HUES48 (cell line): ENCODE results near the gene LARP1B.

ENCODE experiments used
- H3K27ac ChIP-seq: one replicate; pipeline ENCODE4 v1.7.0; 2013; ENCODE audit warnings: low read depth, low read length, inconsistent platforms
- H3K27me3 ChIP-seq: 2 replicates; pipeline ENCODE4 v1.6.1; 2013; ENCODE audit warnings: mild to moderate bottlenecking, low read length; ENCODE audit not compliant: control insufficient read depth, insufficient read depth
- H3K36me3 ChIP-seq: 2 replicates; pipeline ENCODE4 v1.6.1; 2013; ENCODE audit warnings: low read length; ENCODE audit not compliant: control insufficient read depth, insufficient read depth
- H3K4me1 ChIP-seq: 2 replicates; pipeline ENCODE4 v1.6.1; 2013; ENCODE audit warnings: mild to moderate bottlenecking, low read length; ENCODE audit not compliant: control insufficient read depth, insufficient read depth
- H3K4me3 ChIP-seq: 2 replicates; pipeline ENCODE4 v1.5.1; 2013; ENCODE audit warnings: mild to moderate bottlenecking, low read depth, low read length
- H3K9ac ChIP-seq: 2 replicates; pipeline ENCODE4 v1.6.1; 2013; ENCODE audit warnings: mild to moderate bottlenecking, low read depth, low read length, moderate library complexity
- H3K9me3 ChIP-seq: 2 replicates; pipeline ENCODE4 v1.6.1; 2013; ENCODE audit warnings: low read length; ENCODE audit not compliant: control insufficient read depth, insufficient read depth

LARP1B gene

DNA sequence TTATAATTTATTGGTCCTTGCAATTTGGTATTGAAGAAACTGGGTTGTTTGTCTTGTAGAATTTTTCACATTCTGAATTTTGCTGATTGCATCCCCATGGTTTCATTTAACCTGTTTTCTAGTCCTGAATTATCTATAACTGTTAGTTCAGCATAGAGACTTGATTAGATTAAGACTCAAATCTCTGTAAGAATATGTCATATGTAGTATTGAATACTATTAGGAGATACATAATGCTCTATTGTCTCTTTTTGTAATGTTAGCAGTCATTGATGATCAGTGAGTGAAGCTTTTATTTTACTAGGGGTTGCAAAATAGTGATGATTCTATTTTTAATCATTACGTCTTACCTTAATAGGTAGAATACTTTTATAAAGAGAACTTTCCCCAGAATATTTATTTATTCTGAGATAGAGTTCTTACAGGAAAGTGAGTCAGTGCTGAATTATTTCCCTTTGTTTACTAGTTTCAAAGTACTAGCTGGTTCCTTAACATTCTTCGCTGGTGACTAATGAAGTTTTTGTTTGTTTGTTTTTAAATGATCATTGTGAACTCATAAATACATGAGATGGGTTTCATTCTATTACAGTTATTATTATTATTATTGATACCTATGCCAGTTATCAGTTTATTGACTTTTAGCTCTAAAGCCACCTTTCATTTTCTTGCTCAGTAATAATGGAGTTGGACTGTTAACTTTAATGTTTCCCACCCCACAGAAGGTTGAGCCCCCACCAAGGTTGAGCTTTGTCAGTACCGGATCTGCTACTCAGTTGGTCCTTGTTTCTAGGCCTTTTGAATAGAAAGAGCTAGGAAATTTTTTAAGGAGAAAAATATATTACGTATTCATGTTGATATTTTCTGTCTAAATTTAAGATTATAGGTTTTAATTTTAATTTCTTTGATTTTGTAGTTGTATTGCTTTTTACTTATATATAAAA, 102.3 kb downstream of the LARP1B start:
- Histone ChIP-seq H3K4me3 (no peak overlapping the region), H3K4me1 (peaks cover 42% of the 10 kb centered on the region), H3K9me3 (no peaks in the 10 kb centered on the region), H3K36me3 (no peaks in the 10 kb centered on the region), H3K9ac (peak overlapping the region; percentile 47; the same call in 1 of the 2 replicates), H3K27me3 (no peaks in the 10 kb centered on the region), H3K27ac (peak overlapping the region; percentile 87)

DNA sequence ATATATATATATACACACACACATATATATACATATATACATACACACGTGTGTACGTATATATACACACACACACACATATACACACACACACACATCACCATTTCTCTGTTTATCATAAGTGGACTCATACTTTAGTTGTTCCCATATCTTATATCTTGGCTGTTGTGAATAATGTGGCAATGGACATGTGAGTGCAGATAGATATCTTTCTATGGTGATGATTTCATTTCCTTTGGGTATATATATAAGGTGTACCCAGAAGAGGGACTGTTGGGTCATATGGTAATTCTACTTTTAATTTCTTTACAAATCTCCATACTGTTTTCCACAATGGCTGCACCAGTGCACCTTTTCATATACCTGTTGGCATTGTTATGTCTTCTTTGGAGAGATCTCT, 105.9 kb downstream of the LARP1B start:
- Histone ChIP-seq H3K27me3 (no peaks in the 10 kb centered on the region), H3K36me3 (no peaks in the 10 kb centered on the region), H3K27ac (no peak overlapping the region), H3K4me3 (no peak overlapping the region), H3K4me1 (peaks cover 23% of the 10 kb centered on the region), H3K9ac (no peak overlapping the region), H3K9me3 (no peaks in the 10 kb centered on the region)

DNA sequence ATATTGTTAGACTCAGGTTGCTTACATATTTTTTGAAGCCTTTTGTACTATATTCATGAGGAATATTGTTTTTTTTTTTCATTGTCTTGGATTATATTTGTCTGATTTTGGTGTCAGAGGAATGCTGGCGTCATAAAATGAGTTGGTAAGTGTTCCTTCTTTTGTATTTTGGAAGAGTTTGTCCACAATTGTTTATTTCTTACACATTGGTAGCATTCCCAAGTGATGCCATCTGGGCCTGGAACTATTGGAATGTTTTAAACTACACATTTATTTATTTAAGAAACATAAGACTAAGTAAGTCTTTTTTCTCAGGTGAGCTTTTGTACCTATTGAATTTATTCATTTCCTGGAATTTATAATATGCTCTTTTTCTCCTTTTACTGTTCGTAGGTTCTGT, 107.6 kb downstream of the LARP1B start:
- Histone ChIP-seq H3K4me3 (no peak overlapping the region), H3K27me3 (no peaks in the 10 kb centered on the region), H3K27ac (no peak overlapping the region), H3K9ac (no peak overlapping the region), H3K4me1 (peaks cover 6% of the 10 kb centered on the region), H3K9me3 (no peaks in the 10 kb centered on the region), H3K36me3 (no peaks in the 10 kb centered on the region)

DNA sequence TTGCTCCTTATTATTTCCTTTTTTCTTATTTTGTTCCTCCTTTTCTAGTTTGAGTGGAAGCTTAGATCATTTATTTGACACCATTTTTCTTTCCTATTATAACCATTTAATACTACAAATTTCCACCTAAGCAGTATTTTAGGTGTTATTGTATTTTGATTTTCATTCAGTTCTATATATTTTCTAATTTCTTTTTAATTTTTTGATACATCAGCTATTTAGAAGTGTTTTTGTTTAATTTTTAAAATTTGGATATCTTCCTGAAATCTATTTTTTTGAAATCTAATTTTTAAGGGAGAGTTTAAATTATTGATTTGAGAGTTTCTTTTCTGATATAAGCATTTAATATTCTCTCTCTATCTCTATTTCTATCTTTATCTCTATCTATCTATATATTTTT, 108.1 kb downstream of the LARP1B start:
- H3K4me3 ChIP-seq: no peak overlapping the region
- H3K27ac ChIP-seq: no peak overlapping the region
- peaks cover under 1% of the 10 kb centered on the region; the same call in 1 of the 2 replicates for H3K4me1 ChIP-seq
- no peaks in the 10 kb centered on the region for H3K36me3 ChIP-seq
- no peaks in the 10 kb centered on the region for H3K9me3 ChIP-seq
- H3K9ac ChIP-seq: no peak overlapping the region
- no peaks in the 10 kb centered on the region for H3K27me3 ChIP-seq

DNA sequence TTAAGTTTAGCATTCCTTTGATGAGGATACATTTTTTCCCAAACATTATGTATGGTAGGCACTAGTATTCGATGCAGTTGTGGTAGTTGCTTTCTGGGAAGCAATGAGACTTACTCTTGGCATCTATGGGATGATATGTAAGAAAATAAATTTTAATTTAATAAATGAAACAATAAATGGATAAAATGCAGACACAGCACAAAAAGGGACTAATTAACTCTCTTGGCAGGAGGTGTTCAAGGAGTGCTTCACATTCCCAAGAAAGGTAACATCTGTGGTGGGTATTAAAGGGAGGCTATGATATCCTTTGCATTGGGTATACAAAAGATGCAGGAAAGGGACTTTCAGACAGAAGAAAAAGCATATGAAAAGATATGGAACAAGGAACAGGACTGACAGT, 115.5 kb downstream of the LARP1B start:
- Histone ChIP-seq H3K36me3 (peaks cover 6% of the 10 kb centered on the region; the same call in 1 of the 2 replicates), H3K4me3 (no peak overlapping the region), H3K27me3 (no peaks in the 10 kb centered on the region), H3K9ac (no peak overlapping the region), H3K4me1 (no peaks in the 10 kb centered on the region), H3K9me3 (no peaks in the 10 kb centered on the region), H3K27ac (no peak overlapping the region)

DNA sequence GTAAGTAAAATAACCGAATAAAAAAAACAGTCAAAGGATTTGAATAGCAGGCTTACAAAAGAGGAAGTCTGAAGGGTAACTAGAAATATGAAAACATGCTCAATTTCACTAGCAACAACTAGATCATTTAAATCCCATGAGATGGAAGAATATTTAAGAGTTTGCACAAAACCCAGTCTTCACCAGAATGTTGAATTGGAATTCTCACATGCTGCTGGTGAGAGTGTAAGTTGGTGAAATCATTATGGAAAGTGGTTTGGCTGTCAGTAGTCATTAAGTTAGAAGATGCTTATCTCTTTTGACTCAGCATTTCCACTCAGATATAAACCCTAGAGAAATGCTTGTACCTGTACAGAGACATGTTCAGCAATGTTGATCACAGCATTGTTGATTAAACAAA, 116.4 kb downstream of the LARP1B start:
- peaks cover 6% of the 10 kb centered on the region; the same call in 1 of the 2 replicates for H3K36me3 ChIP-seq
- no peaks in the 10 kb centered on the region for H3K4me1 ChIP-seq
- no peak overlapping the region for H3K27ac ChIP-seq

DNA sequence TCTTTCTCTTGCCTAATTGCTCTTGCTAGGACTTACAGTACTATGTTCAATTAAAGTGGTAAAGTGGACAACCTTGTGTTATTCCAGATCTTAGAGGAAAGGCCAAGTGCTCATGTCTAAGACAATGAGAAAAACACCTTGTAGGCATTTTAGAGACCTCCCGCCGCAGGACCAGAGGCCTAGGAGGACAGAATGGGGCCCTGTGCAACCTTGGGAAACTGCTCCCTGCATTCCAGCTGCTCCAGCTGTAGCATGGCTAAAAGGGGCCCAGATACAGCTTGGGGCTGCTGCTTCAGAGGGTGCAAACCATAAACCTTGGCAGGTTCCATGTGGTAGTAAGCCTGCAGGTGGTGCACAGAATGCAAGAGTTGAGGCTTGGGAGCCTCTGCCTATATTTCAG, 125.5 kb downstream of the LARP1B start:
- Histone ChIP-seq H3K9me3 (peaks cover 13% of the 10 kb centered on the region), H3K27ac (no peak overlapping the region), H3K36me3 (peaks cover 20% of the 10 kb centered on the region; the same call in 1 of the 2 replicates), H3K27me3 (no peaks in the 10 kb centered on the region), H3K9ac (no peak overlapping the region), H3K4me3 (no peak overlapping the region), H3K4me1 (peaks cover 3% of the 10 kb centered on the region)

More for the DNA sequence above, 116.4 kb downstream of the LARP1B start:
- Histone ChIP-seq H3K9ac (no peak overlapping the region), H3K9me3 (no peaks in the 10 kb centered on the region), H3K27me3 (no peaks in the 10 kb centered on the region), H3K4me3 (no peak overlapping the region)

DNA sequence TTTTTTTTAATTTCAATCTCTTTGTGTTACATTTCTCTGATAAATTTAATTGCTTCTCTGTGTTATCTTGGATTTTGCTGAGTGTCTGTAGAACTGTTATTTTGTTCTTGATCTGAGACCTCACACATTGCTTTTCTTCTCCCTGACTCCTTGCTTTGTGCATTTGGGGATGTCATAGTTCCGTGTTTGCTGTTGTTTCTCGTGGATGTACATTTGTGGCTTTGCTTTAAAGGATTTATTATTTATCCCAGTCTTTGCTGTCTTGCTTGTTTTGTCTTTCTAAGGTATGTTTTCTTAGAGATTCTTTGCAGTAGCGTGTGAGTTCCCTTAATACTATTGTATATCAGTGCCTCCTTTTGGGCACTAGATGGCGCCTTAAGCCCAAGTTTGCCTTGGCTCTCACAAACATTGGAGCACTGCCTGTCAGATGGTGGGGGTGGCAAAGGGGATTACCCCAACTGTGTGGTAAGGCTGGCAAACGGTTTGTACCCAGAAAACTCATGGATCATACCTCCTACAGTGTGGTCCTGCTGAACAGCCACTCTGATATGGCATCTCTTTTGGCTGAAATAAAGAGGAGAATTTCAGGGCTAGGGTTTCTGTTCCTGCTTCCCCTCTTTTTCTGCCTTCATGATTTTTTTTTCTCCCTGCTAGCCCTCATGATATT, 130.1 kb downstream of the LARP1B start:
- 0 out of 2 replicates have a peak overlapping the region, but pooled peaks have one; percentile 6 for H3K9ac ChIP-seq
- peaks cover 5% of the 10 kb centered on the region for H3K4me1 ChIP-seq
- H3K4me3 ChIP-seq: no peak overlapping the region
- H3K27ac ChIP-seq: no peak overlapping the region
- no peaks in the 10 kb centered on the region for H3K27me3 ChIP-seq
- peaks cover 6% of the 10 kb centered on the region for H3K9me3 ChIP-seq
- H3K36me3 ChIP-seq: 0 out of 2 replicates have a peak, but pooled peaks cover 5% of the 10 kb centered on the region

DNA sequence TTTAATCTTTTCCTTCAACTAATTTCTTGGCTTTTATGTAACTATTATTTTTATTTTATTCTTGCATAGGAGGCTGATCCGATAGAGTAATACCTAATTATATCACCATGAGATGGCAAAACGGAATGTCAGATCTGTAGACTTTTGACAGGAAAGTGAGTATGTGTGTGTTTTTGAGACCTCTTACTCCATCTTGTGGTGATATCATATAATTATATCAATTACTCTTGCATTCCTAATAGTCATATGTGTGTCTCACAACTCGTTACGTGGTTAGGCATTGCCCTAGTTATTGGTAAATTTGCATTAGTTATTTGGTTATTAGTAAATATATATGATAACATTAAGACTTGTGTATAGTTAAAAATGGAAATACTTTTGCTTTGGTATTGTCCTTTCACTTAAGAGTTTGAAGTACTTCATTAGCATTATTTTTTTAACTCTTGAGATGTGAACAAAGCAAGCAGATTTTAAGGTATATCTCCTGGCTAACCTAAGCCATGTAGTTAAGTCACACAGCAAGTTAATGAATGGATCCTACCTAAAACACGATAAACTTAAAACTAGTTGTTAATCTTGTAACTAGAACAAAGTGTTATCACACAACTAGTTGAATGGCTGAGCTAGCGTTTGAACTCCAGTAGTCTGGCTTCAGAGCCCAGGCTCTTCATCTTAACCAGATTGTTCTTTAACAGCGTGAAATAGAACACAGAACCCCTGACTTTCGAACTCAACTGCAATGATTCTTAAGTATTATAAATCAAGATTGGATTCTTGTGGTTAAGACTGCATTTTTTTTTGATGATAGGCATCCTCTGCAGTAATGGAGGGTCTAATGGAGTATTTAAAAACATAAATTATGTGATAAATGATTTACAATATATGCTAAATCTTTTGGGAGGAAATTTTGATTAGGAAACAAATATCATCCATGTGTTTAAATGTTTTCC, 159.4 kb downstream of the LARP1B start:
- no peak overlapping the region for H3K9ac ChIP-seq
- no peak overlapping the region for H3K4me3 ChIP-seq
- no peaks in the 10 kb centered on the region for H3K4me1 ChIP-seq
- no peaks in the 10 kb centered on the region for H3K27me3 ChIP-seq
- no peaks in the 10 kb centered on the region for H3K36me3 ChIP-seq
- no peak overlapping the region for H3K27ac ChIP-seq
- H3K9me3 ChIP-seq: no peaks in the 10 kb centered on the region

DNA sequence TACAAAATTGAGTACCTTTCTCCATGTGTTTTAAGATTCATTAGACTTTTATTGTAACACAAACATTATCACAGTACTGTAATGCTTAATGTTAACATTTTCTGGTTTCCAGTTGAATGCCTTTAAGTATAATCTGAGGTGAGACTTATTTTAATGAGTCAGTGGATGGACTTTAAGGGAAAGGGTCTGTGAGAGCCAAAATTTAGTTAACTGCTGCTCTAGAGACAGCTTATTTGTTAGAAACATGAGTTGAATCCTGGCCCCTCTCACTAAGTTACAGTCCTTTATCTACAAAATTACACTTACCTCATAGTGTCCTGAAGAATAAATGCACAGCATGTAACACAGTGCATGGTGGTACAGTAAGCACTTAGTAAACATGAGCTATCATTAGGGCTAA, 160.5 kb downstream of the LARP1B start:
- Histone ChIP-seq H3K9me3 (no peaks in the 10 kb centered on the region), H3K27me3 (no peaks in the 10 kb centered on the region), H3K36me3 (no peaks in the 10 kb centered on the region), H3K9ac (no peak overlapping the region), H3K27ac (no peak overlapping the region), H3K4me1 (no peaks in the 10 kb centered on the region), H3K4me3 (no peak overlapping the region)
